Heart right ventricle (tissue), 16 donors: ENCODE measurements around the gene ZNF367. TPM values are rescaled to one million over a fixed set of nuclear protein-coding genes. Genes with fewer than 3 reads are reported as not detected.
A peak's percentile ranks its signal among the peaks of the same experiment; 100 is the strongest.
"Not testable (repeated sequence)": the region's sequence is repeated elsewhere in the genome, so short reads cannot be mapped to it uniquely, and the experiment has no call there.

Experiments
- ATAC-seq, 8 donors: fragments of 200-7000 bp; cut with Tn5 transposase; one replicate each; pipeline ENCODE4 v1.9.1; 2020; ENCODE audit warnings: mild to moderate bottlenecking in 8 of 8, moderate library complexity in 8 of 8, moderate number of reproducible peaks in 1 of 8
- DNase-seq, 2 donors: peaks; one replicate each; pipeline ENCODE4 v3.0.0-alpha.2; 2020
- H3K27ac ChIP-seq, 10 donors: fragments of 200-600 bp; sonication (generic) in 2 of 10; one replicate each; pipeline versions ENCODE4 v1.5.0 to v1.8.0; 2020 to 2022; ENCODE audit warnings: mild to moderate bottlenecking in 3 of 10
- H3K27me3 ChIP-seq, 7 donors: fragments of 200-600 bp; one replicate each; pipeline ENCODE4 v1.8.0; 2021 to 2022; ENCODE audit warnings: mild to moderate bottlenecking in 2 of 7
- H3K36me3 ChIP-seq, 9 donors: fragments of 200-600 bp; sonication (generic) in 1 of 9; one replicate each; pipeline versions ENCODE4 v1.5.0 to v1.8.0; 2020 to 2022; ENCODE audit warnings: mild to moderate bottlenecking in 2 of 9
- H3K4me1 ChIP-seq, 9 donors: fragments of 200-600 bp; sonication (generic) in 1 of 9; one replicate each; pipeline versions ENCODE4 v1.5.0 to v1.8.0; 2020 to 2022; ENCODE audit warnings: mild to moderate bottlenecking in 4 of 9
- H3K4me3 ChIP-seq, 10 donors: fragments of 200-600 bp; sonication (generic) in 2 of 10; one replicate each; pipeline versions ENCODE4 v1.5.0 to v1.8.0; 2020 to 2022; ENCODE audit warnings: mild to moderate bottlenecking in 7 of 10, moderate library complexity in 2 of 10
- H3K9me3 ChIP-seq, 11 donors: fragments of 200-600 bp in 10 of 11; sonication (generic) in 2 of 11; one replicate each; pipeline versions ENCODE4 v1.5.0 to v1.8.0; 2013 to 2022; ENCODE audit warnings: mild to moderate bottlenecking in 2 of 11, control low read depth in 1 of 11, moderate library complexity in 1 of 11
- WGBS, 2 donors: extraction: QIAGEN DNeasy Blood & Tissue Kit; methylation state at CpG; one replicate each; pipeline ENCODE4 v1.1.7; 2013; ENCODE audit warnings: inconsistent platforms in 1 of 2; 5-methylcytosine and 5-hydroxymethylcytosine counted together
- intact Hi-C, 10 donors: fragments of 100-400 bp; cut with DNase I; formaldehyde crosslinking; loops; one replicate each; pipeline versions ENCODE4 v1.11.1 to v1.14.2; 2022
- polyA plus RNA-seq, 2 donors: library from polyadenylated mRNA; stranded (reverse); fragments of 200-250 nt; gene quantifications; one replicate each; pipeline ENCODE4 v1.2.3, GENCODE V29; 2013
- total RNA-seq, 10 donors: library from RNA; stranded (reverse); fragmentation: NEBNext Ultra II Directional in 3 of 10; extraction: Animal tissue kit (Norgen Biotek cat#: 25700) in 3 of 10; gene quantifications; one replicate each; pipeline versions ENCODE4 v1.2.1 to v1.2.4, GENCODE V29; 2021 to 2023
- TF ChIP-seq, protein P1 (sequence below), 9 donors: fragments of 200-600 bp; sonication (generic) in 2 of 9; IDR thresholded peaks; one replicate each; pipeline versions ENCODE4 v1.5.0 to v1.8.0; 2021 to 2022; ENCODE audit warnings: antibody characterized with exemption in 9 of 9, mild to moderate bottlenecking in 5 of 9, moderate library complexity in 1 of 9
- donor health status: Arrhythmogenic right ventricular cardiomyopathy.
- donor health status: ischemic (EF 13 %, LVEDD 7.1; RV severe dilation, severe dysfunction).
- donor health status: healthy with polysubstance abuse.
- donor health status: DM: no; HTN: yes; CAD: no.
- donor health status: DM: no; HTN: no; CAD: no.
- donor health status: ischemic (EF 25% LVEDD 6.9; RV normal size, moderate dysfunction).
- donor health status: ischemic (EF 25% LVEDD 5.7; RV mildly dilated, moderate dysfunction).
- donor health status: healthy.
- donor health status: DM: yes; HTN: yes; CAD: no.
- donor health status: Ischemic cardiomyopathy.
- donor health status: ischemic (EF 35%, LVEDD 5.7; RV mildly dilated, moderate dysfunction).
- donor health status: nonischemic (EF 11% LVEDD 7.7; RV severe dilation, severe dysfunction).
- donor health status: DM: yes; HTN: yes; CAD: no.
- donor health status: PGD.
- donor health status: ischemic (EF 29% LVEDD 5.4; RV normal size, mild dysfunction).
- donor health status: nonischemic (EF 23%, LVEDD 6.1; RV moderate dilation, normal function).

ZNF367 gene
- total and polyA plus RNA-seq, 12 donors, result 1.2 to 6.4 (median 3.8) TPM

DNA sequence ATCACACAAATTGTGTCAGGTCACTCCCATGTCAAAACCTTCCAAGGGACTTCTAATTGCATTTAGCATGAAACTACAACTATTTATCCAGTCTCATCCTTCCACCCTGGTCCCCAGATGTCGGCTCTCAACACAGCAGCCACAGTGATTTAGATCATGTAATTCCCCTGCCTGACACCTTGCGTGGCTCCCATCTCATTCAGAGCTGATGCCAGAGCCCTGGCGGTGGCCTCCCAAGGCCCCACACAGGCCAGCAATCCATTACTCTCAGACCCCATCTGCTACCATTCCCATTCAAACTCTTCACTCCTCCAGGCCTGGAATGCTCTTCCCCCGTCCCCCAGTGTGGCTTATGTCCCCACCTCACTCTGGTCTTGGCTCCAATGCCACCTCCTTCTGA is 37.0 kb downstream of the ZNF367 start:
- Histone ChIP-seq H3K4me3 (no peak overlapping the region), H3K9me3 (no peaks in the 10 kb centered on the region), H3K27ac (no peak overlapping the region), H3K27me3 (no peaks in the 10 kb centered on the region), H3K4me1 (peaks cover 4 to 51% (median 34%) of the 10 kb centered on the region in 9 donors), H3K36me3 (peaks cover 0 to 6% (median 0%) of the 10 kb centered on the region in 9 donors)
- DNase-seq, result no peak
- intact Hi-C loops, result loop anchor here in 3 of 10 donors (5.0 kb wide), 2 partner anchors 36 to 71 kb away; partner anchors contain the start of genes ZNF367 (in 2 of the 3) and HABP4 (in 1 of the 3)
- ATAC-seq, result no peak
- TF ChIP-seq, protein P1, sequence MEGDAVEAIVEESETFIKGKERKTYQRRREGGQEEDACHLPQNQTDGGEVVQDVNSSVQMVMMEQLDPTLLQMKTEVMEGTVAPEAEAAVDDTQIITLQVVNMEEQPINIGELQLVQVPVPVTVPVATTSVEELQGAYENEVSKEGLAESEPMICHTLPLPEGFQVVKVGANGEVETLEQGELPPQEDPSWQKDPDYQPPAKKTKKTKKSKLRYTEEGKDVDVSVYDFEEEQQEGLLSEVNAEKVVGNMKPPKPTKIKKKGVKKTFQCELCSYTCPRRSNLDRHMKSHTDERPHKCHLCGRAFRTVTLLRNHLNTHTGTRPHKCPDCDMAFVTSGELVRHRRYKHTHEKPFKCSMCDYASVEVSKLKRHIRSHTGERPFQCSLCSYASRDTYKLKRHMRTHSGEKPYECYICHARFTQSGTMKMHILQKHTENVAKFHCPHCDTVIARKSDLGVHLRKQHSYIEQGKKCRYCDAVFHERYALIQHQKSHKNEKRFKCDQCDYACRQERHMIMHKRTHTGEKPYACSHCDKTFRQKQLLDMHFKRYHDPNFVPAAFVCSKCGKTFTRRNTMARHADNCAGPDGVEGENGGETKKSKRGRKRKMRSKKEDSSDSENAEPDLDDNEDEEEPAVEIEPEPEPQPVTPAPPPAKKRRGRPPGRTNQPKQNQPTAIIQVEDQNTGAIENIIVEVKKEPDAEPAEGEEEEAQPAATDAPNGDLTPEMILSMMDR (IDR thresholded peaks at IDR 0.05), result no peak
- WGBS, 2 donors, result 75 to 87% methylated on average over 4 of the region's 4 CpGs

DNA sequence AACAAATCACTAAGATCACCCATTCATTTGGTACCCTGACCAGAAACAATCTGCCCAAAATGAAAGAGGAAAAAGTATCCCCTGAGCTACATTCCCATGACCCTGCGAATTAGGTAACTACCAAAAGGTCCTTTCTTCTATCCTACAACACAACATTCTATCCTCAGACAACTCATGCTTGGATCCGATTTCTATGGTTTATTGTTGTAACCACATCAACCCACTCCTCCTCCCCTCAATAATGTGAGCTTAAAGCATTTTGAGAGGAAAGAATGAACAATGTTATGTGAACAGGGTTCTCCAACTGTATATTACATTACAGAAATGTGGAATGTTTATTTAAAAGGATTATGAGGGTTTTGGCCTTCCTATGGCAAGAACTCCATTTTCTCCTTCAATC is 38.7 kb downstream of the ZNF367 start:
- DNase-seq (no peak), ATAC-seq (no peak)
- Histone ChIP-seq H3K4me1 (peaks cover 4 to 51% (median 30%) of the 10 kb centered on the region in 9 donors), H3K27me3 (no peaks in the 10 kb centered on the region), H3K27ac (no peak overlapping the region), H3K36me3 (peaks cover 0 to 6% (median 0%) of the 10 kb centered on the region in 9 donors), H3K9me3 (no peaks in the 10 kb centered on the region), H3K4me3 (no peak overlapping the region)
- TF ChIP-seq, protein P1 (IDR thresholded peaks at IDR 0.05), result no peak
- intact Hi-C loops, result no loop called here
- WGBS, 2 donors, result 95% methylated on average over 2 of the region's 2 CpGs

DNA sequence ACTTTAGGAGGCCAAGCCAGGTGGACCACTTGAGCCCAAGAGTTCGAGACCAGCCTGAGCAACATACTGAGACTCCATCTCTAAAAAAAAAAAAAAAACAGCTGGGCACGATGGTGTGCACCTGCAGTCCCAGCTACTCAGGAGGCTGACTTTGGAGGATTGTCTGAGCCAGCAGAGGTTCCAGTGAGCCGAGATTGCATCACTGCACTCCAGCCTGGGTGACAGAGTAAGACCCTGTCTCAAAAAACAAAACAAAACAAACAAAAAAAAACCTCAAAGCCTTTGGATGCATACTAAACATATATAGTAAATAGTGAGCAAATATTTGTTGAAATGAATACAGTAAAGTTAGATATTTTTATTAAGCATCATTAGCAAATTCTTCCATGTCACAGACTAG is 40.0 kb downstream of the ZNF367 start:
- Histone ChIP-seq H3K4me1 (peaks cover 4 to 45% (median 26%) of the 10 kb centered on the region in 9 donors), H3K36me3 (peaks cover 0 to 6% (median 0%) of the 10 kb centered on the region in 9 donors), H3K9me3 (no peaks in the 10 kb centered on the region), H3K4me3 (no peak overlapping the region), H3K27me3 (no peaks in the 10 kb centered on the region), H3K27ac (peak overlapping the region in 4 of 10 donors; percentile 9 to 60 (median 52))
- ATAC-seq (no peak), DNase-seq (no peak)
- TF ChIP-seq, protein P1 (IDR thresholded peaks at IDR 0.05), result no peak
- WGBS, 2 donors, result 87 to 90% methylated on average over 3 of the region's 3 CpGs
- intact Hi-C loops, result no loop called here

DNA sequence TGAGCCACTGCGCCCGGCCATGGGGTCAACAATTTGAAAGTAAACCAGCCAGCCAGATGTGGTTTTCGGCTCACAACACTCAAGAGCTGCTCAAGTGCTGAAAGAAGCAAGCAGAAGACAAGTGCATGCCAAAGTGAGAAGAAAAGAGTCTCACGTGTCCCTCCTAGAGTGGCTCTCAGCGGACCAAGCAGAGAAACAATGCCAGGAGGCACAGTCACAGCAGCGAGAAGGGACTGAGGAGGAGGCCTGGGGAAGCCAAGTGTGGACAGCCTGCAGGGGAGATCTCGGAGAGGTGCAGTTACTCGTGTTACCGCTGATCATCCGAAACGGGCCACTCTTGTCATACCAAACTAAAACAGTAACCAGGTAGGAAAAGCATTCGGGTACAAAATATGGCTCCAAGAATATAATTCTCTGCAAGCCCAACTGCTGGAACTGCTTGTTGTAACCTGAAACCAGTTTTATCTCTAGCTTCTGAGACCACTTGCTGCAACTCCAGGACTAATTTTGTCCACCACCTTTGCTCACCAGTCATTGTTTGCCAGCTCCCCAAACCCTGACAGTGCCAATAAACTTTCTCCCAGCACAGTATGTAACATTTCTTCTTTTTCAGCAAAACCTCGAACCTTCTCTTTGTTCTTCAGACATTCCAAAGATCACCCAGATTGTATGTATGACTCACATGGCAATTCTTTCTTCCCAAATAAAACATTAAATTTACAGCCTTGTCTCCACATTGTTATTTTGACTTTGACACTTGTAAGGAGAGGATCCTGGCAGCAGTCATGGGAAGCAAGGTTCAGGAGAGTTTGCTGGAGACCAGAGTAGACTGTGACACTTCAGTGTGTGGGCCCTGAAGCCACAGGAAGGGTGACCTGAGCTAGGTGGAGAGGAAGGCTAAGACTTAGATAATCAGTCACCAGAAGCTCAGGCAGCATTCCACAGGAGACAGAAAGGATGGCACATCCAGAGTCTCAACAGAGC is 41.0 kb downstream of the ZNF367 start:
- H3K4me1 ChIP-seq, result peaks cover 0 to 35% (median 19%) of the 10 kb centered on the region in 9 donors
- peak overlapping the region in 3 of 10 donors; percentile 6 to 13 (median 6) for H3K4me3 ChIP-seq
- H3K27ac ChIP-seq, result peak overlapping the region in 8 of 10 donors; percentile 9 to 79 (median 54)
- ATAC-seq, result peak in 6 of 8 donors; percentile 61 to 75 (median 70)
- H3K27me3 ChIP-seq, result no peaks in the 10 kb centered on the region
- intact Hi-C loops, result no loop called here
- no peaks in the 10 kb centered on the region for H3K9me3 ChIP-seq
- 44 to 60% methylated on average over 13 of the region's 13 CpGs for WGBS, 2 donors
- peaks cover 0 to 6% (median 0%) of the 10 kb centered on the region in 9 donors for H3K36me3 ChIP-seq
- TF ChIP-seq, protein P1 (IDR thresholded peaks at IDR 0.05), result no peak
- no peak for DNase-seq

DNA sequence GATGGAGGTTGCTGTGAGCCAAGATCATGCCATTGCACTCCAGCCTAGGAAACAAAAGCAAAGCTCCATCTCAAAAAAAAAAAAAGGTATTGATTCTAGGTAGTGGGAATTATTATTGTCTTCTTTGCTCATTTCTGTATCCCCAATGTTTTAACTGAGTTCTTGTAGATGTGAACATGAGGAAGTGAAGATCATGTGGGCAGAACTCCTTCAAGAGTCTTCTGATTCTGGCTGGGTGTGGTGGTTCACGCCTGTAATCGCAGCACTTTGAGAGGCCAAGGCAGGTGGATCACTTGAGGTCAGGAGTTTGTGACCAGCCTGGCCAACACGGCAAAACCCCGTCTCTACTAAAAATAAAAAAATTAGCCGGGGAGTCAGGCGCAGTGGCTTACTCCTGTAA is 42.7 kb downstream of the ZNF367 start:
- peaks cover 0 to 19% (median 7%) of the 10 kb centered on the region in 9 donors for H3K4me1 ChIP-seq
- H3K9me3 ChIP-seq, DNase-seq, intact Hi-C loops, H3K27ac ChIP-seq, H3K4me3 ChIP-seq, H3K36me3 ChIP-seq, ATAC-seq, H3K27me3 ChIP-seq: not testable (repeated sequence)
- whole genome bisulfite sequencing, 2 donors, result 94 to 98% methylated on average over 6 of the region's 6 CpGs
